SIG-M5 (cell line): ENCODE results near the gene DDX11.
"Not testable (repeated sequence)": the region's sequence is repeated elsewhere in the genome, so short reads cannot be mapped to it uniquely, and the experiment has no call there.

Experiments used
- DNase-seq: peaks from one replicate; lab custom pipeline; 2025; lab: John Stamatoyannopoulos, UW

DDX11 gene

DNA sequence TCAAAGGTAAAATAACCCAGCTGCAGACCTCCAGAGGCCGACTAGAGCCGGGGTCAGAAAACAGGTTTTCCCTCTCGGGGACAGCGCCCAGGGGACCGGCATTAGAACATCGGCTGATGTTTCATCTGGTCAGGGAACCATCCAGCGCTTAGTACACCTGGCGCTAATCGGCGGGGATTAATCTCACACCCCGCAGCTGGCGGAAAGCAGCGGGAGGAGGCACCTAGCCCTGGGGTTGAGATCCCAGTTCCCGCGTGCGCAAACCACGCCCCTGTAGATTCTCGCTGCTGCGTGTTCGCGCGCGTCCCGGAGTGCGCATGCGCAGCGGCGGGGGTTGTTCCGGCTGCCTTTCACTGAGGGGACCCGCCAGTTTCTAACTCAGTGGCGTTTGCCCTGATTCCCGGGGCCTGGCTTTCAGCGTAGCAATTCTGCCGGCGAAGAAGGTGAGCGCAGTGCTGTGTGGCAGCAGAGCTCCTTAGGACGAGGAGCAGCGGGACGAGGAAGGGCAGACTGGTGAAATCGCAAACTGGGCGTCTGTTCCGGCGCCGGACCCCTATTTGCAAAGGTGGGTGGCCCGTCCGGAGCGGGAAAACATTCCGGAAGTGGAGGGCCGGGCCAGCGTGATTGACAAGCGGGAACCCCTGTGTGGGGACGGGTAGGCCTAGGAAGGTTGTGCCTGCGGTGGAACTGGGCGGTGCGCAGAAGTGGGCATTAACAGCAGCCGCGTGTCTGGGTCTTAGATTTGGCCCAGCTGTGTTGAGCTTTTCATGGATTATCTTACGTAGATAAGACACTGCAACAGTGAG is at the start of gene DDX11:
TSS of gene DDX11 (plus strand) at position 334 of the 806 bp plus-strand sequence. CDS start 4,534 bp downstream, outside the sequence.
- DNase-seq: peak; percentile 60

DNA sequence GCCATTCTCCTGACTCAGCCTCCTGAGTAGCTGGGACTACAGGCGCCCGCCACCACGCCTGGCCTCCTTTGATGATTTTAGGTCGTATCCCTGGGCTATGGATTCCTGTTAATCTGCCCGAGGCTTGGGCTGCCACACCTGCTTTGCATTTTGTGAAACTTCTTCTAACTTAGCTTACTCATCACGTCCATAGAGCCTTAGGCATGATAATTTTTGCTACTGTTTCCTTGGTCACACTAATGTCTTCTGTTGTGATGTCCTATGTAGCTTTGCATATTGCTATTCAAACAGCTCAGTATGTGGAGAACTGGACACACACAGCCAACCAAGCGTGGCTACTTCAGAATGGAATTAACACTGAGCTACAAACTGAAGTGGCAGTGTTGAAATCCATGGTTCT is 47.5 kb upstream of the DDX11 start:
- DNase-seq: no peak

DNA sequence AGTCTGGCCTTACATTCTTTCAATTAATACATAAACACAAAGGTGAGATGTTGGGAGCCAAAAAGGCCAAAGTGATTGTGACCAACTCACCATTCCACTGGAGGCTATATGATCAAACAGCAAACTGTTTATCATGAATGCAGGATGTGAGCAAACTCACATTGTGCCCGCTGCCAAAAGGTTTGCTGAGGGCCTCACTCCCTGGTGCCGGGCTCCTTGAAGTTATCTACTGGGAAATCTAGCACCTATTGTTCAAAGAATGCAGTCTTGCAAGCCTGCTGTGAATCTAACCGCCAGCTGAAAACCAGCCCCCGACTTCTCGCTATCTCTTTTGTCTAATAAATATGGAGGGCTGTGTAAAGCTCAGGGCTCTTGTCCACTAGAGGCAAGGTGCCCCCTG is 46.7 kb upstream of the DDX11 start:
- not testable (repeated sequence) for DNase-seq

DNA sequence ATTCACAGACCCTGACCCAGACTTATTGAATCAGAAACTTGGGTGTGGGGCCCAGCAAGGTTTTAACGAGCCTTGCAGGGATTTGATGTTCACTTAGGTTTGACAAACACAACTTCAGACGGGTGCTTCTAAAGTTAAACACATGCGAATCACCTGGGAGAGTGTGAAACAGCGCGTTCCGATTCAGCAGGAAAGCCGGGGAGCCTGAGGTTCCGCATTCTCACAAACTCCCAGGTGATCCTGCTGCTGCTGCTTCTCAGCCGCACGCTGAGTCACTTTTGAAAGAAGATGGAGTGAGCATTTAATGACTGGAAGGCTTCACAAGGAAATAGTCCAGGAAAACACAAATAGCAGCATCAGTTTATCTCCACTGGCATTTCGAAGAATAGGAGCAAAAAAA is 44.2 kb upstream of the DDX11 start:
- DNase-seq: no peak

DNA sequence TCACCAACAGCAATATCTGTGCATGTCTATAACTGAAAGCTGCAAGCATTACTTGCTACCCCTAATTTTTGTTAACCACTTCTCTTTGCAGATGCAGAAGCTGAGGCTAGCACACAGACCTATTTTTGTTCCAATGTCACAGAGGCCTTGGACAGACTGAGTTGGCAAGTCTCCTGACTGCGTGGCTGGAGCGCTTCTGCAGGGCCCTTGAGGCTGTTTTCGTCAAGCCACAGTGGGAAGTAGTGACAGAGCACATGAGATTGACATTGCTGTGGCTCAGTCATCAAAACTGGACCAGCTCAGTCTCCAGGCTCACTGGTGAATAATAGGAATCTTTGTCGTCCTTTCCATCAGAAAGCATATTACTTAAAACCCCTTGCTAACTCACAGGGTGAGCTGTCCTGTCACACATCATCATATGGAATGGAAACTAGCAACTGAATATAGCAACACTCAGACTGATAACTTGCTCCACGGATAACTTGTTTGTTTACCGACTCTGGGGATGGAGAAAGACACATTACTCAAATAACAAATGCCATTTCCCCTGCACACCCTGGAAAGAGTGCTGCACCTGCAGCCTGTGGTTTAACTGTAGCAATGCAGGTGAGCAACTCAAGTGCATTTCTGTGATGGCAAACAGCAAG is 43.6 kb upstream of the DDX11 start:
- no peak for DNase-seq

DNA sequence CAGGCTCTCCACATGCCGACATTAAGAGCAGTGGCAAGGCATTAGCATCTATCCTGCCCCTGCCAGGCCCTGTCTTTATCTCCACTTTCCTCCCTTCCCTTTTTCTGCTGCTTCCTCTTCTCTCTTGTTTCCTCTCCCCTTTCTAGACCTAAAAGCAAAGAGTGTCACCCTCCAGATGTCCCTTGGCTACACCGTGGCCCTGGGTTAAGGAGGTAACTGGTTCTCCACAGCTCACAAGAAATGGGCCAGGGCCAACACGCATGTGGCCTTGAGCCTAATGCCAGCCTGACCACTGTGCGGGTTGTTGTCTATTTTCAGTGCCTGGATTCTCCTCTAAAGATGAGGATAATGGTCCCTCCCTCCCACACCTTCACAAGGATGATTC is 41.7 kb upstream of the DDX11 start:
- DNase-seq: no peak

DNA sequence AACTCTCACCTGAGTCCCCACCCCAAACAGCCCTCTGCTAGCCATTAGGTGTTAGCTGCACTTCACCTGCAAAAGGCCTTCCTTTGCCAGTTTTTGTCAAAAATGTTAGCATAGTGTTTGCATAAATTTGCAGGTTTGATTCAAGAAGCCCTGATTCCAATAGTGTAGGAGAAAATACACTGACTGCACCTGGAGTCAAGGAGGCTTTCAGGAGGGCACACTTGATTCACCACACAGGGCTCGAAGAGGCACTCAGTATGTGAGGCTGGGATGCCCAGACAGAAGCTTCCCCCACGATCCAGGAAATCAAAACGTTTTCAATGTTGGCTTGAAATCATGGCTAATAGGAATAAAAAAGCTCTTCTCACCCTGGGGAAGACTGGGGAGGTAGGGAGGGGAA is 40.5 kb upstream of the DDX11 start:
- DNase-seq: no peak

DNA sequence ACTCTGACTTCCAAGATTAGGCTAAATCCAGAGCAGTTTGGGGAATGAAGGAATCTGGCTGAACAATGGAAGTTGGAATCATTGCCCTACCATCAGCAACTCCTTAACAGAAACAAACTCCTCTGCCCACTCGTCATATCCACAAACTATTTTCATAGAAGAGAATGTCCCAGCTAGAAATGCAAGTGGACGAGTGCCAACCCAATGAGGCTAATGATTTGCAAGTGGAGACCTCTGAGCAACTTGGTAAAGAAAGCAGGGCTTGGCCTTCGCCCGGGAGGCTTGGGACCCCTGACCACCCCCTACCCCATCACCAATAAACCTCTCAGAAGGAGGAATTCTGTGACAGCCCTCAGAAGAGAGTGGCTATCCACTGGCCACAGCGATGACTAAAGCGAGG is 40.0 kb upstream of the DDX11 start:
- DNase-seq: no peak

DNA sequence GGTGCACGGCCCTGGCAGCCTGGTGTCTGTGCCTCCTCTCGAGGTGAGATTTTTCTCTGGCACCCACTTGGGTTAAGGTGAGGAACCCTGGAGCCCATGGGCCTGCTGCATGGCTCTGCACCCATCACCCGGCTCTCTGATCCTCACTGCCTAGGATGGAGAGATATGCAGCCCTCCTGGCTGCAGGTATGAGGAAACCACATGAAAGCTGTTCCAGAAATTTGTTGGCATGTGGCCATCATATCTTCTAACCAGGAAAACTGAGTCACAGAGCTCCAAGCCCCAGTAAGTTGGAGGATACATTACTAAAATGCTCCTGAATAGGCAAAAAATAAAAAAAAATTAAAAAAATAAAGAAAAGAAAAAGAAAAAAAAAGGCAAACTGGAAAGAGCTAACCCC is 39.3 kb upstream of the DDX11 start:
- DNase-seq: no peak

DNA sequence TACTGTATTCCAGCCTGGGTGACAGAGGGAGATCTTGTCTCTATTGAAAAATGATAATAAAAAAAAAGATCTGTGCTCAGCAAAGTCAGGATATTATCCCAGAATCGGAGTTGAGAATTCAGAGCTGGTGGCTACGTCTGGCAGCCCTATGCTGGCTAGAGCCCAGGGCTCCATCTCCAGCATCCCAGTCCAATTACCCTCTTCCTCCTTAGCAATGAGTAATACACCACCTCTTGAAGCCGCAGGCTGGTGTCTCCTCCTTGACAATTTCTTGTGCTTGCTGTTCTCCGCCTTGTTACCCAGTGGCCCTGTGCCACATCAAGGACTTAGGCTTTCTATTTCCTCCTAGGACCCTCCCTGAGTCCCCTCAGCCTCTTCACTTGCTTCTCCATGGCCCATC is 38.4 kb upstream of the DDX11 start:
- DNase-seq: no peak

DNA sequence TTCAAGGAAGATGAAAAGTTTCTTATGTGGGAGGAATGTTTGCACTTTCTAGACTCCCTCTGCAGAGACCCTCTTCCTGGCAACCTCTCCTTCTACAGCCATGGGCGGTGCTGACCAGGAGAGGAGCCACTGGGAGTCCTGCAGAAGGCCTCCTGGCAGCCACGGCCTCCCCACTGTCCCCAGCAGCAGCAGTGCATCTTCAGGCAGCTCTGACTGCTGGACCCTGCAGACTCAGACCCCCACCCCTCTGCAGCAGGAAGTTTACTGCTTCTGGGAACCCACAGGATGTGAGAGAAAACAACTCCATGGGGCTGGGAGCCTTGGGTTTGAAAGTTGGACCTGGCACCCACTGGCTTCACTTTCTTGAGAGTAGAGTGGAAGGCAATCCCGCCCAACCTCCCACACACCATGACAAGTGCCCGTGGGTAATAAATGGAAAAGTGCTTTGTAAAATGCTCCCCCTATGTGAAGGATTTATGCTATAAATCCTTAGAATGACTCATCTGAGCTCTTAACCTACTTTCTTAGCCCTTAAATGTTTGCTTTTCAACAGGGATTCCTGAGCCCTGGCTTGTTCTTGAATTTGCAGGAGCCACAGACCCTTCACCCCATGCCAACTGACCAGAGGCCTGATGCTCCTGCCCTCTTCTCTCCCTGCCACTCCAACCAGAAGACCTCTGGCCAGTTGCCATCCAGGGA is 37.5 kb upstream of the DDX11 start:
- DNase-seq: no peak

DNA sequence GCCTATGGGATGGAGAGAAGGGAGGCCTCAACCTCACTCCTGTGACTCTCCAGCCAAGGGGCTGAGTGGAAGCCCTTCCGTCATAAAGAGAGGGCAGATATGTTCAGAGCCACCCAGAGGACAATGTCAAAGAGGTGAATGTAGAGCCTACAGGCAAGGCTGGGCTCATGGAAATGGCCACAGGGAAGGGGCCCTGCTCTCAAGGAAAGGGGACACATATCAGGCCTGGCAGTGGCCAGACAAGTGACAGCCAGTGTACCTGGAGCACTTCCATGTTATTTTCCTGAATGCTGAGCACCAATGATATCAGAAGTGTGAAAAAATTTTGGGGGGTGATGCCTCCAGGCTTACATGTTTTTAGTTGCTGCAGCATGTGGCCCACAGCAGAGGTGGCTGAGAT is 36.6 kb upstream of the DDX11 start:
- no peak for DNase-seq

DNA sequence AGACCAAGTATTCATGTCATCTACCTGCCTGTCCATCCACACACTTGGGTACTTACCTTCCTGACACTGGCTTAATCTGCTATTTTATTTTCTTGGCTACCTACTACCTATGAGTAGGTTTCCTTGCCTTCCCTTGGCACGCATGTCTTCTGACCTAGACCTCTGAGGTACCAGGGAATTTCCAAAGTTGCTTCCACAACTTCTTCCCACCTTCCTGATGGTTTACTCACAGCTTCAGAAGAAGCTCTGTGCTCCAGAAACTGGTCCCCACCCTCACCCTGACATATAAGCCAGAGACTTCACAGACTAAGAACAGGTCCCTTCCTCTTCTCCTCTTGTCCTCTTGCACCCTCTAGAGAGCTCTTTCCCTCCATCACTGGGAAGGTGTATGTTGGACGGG is 35.7 kb upstream of the DDX11 start:
- no peak for DNase-seq

DNA sequence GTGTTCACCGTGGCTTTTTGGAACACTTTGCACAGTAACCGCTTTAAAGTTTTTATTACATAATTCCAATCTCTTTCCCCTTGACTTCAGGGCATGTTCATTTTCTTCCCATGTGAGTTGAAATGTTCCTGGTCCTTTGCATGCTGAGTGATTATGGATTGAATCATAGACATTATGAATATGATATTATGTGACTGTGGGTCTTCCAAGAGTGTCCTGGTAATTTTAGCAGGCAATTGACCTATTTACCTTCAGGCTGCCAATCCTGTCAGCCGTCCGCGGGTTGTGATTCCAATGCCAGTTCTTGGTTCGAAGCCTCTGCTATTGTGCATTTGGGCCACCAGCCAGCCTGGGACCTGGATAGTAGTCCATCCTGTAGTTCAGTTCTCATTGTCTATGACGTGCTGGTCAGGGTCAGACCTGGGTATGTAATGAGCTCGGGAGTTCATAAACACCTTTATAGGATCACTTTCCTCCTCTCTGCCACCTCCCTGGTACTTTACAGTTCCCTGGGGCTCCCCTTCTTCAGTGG is 32.6 kb upstream of the DDX11 start:
- DNase-seq: no peak

DNA sequence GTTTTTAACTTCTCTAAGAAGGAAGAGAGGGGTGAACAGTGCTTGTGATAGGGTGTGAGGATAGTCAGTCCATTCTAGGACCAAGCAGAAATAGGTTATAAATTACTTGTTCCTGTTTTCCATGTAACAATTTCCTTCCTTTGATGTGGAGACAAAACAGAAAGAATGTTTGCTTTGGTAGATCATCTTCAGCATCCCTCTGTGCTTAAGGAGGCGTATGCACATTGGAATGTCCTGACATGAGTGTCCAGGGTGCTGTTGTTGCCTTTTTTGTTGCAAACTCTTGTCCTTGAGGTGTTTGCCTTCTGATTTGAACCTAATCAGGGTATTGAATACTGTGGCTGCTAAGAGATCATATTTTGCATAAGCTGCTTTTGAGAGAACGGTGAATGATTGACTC is 23.5 kb upstream of the DDX11 start:
- DNase-seq: not testable (repeated sequence)

DNA sequence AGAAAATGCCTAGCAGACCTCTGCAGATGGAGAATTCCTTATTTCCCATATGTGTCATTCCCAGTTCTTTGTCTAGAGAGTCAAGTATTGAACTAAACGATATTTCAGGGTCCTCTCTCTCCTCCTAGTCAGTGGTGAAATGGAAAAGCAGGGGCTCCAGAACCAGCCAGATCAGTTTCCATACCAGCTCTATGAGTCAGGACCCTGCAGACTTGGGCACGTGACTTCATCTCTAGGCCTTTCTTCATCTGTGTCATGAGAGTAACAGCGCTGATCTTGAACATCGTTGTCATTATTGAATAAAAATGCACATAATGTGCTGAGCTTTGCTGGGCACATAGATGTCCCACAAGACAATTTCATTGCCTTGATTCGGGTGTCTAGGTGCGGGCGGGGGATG is 23.1 kb upstream of the DDX11 start:
- DNase-seq: not testable (repeated sequence)

DNA sequence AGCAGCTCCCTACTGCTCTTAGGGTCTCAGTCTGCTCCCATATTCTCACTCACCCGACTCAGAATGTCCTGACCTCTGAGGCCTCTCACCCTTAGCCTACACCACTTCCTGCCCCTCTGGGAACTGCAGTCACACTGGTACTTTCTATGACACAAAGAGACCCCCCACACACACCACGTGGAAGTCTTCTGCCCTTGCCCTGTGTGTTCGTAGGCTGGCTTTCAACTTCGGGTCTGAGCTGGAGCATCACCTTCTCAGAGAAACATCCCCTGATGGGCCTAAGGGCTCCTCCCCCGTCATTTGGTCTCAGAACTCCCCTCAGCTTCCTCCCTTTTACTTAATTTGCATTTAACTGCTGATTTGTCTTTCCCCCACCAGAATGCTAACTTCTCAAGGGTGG is 22.0 kb upstream of the DDX11 start:
- DNase-seq: not testable (repeated sequence)

DNA sequence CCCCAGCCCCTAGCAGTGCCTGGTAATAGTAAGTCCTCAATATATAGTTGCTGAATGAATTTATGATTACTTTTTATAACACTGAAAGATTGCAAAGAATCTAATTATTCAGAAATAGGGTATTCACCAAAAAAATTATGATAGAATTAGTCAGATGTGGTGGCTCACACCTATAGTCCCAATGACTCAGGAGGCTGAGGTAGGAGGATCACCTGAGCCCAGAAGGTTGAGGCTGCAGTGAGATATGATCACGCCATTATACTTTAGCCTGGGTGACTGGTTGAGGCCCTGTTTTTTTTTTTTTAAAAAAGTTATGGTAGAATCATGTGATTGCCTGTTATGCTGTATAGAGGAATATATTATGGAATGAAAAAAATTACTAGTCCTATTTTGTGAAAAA is 21.5 kb upstream of the DDX11 start:
- DNase-seq: not testable (repeated sequence)

DNA sequence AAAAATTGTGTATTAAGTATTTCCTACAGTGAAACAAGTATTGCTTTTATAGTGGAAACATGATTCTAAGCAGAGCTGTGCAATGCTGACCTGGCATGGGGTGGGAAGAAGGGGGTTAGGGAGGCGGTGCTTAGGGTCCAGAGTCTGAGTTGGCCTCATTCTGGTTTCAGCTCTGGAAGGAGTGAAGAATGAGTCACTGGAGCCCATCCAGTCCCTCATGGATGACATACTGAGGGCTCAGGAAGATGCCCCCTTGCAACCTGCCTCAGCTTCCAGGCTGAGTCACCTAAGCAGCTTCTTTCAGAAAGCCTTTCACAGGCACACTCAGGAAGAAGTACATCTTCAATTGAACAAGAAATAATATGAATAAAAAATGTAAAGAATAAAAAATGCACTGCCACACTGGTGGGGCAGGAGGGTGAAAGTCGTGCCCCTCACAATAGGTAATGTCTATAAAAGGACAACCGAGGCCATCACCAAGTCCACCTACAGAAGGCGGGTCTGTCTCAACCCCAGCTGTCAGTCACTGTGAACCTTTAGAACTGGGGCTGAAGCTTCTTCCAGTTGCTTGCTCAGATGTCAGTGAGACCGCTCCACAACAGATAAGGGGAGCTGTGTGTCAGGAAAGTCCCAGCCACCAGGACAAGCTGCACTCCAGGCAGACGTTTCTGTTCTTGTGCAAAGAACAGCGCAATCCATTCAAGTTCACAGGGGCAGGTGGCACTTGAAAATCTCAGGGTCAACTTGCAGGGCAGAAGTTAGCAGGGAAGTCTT is 20.8 kb upstream of the DDX11 start:
- DNase-seq: not testable (repeated sequence)

DNA sequence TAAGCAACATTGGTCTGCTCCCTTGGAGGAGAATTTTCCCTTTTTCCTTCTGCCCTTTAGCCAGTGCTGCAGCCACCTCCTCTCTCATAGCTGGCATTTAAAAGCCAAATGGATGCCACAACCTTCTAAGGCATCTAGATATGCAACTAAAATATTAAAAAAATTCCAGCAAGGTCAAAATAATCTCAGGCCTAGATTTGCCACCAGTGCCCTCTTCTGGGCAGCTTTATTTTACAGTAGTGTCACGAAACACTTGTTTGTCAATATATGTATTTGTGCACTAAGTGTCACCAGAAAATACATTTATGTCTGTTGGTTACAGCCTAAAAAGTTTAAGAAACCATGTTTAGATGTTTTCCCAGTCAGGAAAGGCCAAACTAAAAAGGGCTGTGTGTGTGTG is 19.7 kb upstream of the DDX11 start:
- not testable (repeated sequence) for DNase-seq

DNA sequence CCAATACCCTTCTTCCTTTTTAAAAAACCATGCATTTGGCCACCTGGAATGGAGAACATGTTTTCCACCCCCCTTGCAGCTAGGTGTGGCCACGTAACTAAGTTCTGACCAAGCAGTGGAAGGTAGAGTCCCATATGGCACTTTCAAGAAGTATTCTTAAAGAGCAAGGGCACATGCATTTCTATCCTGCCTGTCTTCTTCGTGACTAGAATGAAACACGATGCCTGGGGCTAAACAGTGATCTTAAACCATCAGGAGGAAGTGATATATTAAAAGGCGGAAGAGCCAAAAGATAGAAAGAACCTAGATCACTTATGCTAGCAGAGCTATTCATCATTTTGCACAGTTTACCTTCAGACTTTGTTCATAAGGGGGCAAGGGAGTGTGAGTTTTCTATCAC is 16.0 kb upstream of the DDX11 start:
- no peak for DNase-seq

DNA sequence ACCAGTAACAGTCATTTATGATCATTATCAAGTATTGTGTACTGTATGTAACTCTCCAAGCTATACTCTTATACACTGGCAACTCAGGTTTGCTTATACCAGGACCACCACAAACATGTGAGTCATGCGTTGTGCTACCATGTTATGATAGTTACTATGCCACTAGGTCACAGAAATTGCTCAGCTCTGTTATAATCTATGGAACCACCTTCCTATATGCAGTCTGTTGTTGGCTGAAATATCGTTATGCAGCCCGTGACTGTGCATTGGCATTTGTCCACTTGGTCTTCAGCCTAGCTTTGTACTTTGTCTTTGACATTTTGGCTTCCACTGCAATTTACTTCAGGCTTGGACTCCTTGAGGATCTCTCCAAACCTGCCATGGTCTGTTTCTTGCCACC is 7.5 kb upstream of the DDX11 start:
- DNase-seq: not testable (repeated sequence)
